ENCODE data around the gene NEGR1. TPM values are rescaled to one million over a fixed set of nuclear protein-coding genes. Genes with fewer than 3 reads are reported as not detected.

The NEGR1 gene
- total and polyA plus RNA-seq, 3 donors from 2014 or later = 2.9 to 7.6 (median 3.1) TPM

- no peak for DNase-seq
- TF ChIP-seq POLR2A (IDR thresholded peaks at IDR 0.05) = no peak
- TF ChIP-seq, protein P1, sequence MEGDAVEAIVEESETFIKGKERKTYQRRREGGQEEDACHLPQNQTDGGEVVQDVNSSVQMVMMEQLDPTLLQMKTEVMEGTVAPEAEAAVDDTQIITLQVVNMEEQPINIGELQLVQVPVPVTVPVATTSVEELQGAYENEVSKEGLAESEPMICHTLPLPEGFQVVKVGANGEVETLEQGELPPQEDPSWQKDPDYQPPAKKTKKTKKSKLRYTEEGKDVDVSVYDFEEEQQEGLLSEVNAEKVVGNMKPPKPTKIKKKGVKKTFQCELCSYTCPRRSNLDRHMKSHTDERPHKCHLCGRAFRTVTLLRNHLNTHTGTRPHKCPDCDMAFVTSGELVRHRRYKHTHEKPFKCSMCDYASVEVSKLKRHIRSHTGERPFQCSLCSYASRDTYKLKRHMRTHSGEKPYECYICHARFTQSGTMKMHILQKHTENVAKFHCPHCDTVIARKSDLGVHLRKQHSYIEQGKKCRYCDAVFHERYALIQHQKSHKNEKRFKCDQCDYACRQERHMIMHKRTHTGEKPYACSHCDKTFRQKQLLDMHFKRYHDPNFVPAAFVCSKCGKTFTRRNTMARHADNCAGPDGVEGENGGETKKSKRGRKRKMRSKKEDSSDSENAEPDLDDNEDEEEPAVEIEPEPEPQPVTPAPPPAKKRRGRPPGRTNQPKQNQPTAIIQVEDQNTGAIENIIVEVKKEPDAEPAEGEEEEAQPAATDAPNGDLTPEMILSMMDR (IDR thresholded peaks at IDR 0.05) = no peak
- Histone ChIP-seq H3K4me1 (no peaks in the 10 kb centered on the region), H3K27ac (no peak overlapping the region), H3K27me3 (no peaks in the 10 kb centered on the region), H3K9me3 (no peaks in the 10 kb centered on the region), H3K4me3 (no peak overlapping the region), H3K36me3 (ENCODE audit: low read depth, missing control alignments) (no peaks in the 10 kb centered on the region)
- intact Hi-C loops (cut with DNase I; ENCODE audit: low total_unique reads) = no loop called here
- WGBS, 2 donors = 96% methylated on average over 2 of the region's 2 CpGs
These were observed 637.3 kb downstream of the NEGR1 start for GRCh38 chr1:71645015-71645414.

GRCh38 chr1:71641903-71642302 is 640.4 kb downstream of the NEGR1 start:
- Histone ChIP-seq H3K36me3 (ENCODE audit: low read depth, missing control alignments) (no peaks in the 10 kb centered on the region), H3K4me3 (no peak overlapping the region), H3K9me3 (no peaks in the 10 kb centered on the region), H3K27me3 (no peaks in the 10 kb centered on the region), H3K27ac (no peak overlapping the region), H3K4me1 (no peaks in the 10 kb centered on the region)
- TF ChIP-seq POLR2A (IDR thresholded peaks at IDR 0.05) = no peak
- TF ChIP-seq, protein P1 (IDR thresholded peaks at IDR 0.05) = no peak
- DNase-seq = no peak
- intact Hi-C loops (cut with DNase I; ENCODE audit: low total_unique reads) = no loop called here
- WGBS, 2 donors = 87 to 94% methylated on average over 3 of the region's 3 CpGs

DNA sequence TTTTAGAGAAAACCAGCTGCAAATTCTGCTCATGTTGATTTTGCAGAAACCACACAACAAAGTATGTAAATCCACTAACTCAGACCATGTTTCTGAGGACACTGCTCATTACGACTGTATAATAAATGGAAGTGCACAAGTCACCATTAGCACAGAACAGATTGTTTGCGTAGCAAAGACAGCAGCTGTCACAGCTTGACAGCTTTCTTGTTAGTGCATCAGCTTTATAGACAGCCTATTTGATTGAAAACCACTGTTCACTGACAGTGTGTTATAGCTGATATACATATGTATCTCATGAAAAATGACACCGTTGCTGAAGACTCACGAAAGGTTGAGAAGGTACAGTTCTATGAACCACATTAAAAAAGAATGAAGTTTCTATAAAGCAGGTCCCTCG is 641.3 kb downstream of the NEGR1 start:
- Histone ChIP-seq H3K9me3 (no peaks in the 10 kb centered on the region), H3K4me3 (no peak overlapping the region), H3K4me1 (no peaks in the 10 kb centered on the region), H3K27ac (no peak overlapping the region), H3K36me3 (ENCODE audit: low read depth, missing control alignments) (no peaks in the 10 kb centered on the region), H3K27me3 (no peaks in the 10 kb centered on the region)
- DNase-seq = no peak
- intact Hi-C loops (cut with DNase I; ENCODE audit: low total_unique reads) = no loop called here
- 88 to 89% methylated on average over 5 of the region's 5 CpGs for WGBS, 2 donors
- TF ChIP-seq, protein P1 (IDR thresholded peaks at IDR 0.05) = no peak
- no peak for TF ChIP-seq POLR2A (IDR thresholded peaks at IDR 0.05)

GRCh38 chr1:71640116-71640515 is 642.2 kb downstream of the NEGR1 start:
- Histone ChIP-seq H3K27ac (no peak overlapping the region), H3K4me3 (no peak overlapping the region), H3K4me1 (no peaks in the 10 kb centered on the region), H3K36me3 (ENCODE audit: low read depth, missing control alignments) (no peaks in the 10 kb centered on the region), H3K9me3 (no peaks in the 10 kb centered on the region), H3K27me3 (no peaks in the 10 kb centered on the region)
- TF ChIP-seq POLR2A (IDR thresholded peaks at IDR 0.05) = no peak
- TF ChIP-seq, protein P1 (IDR thresholded peaks at IDR 0.05) = no peak
- peak; percentile 17 for DNase-seq
- WGBS, 2 donors = 33 to 45% methylated on average over 3 of the region's 3 CpGs
- intact Hi-C loops (cut with DNase I; ENCODE audit: low total_unique reads) = no loop called here

- no peaks in the 10 kb centered on the region for H3K36me3 ChIP-seq (ENCODE audit: low read depth, missing control alignments)
- no peaks in the 10 kb centered on the region for H3K9me3 ChIP-seq
- no peak overlapping the region for H3K27ac ChIP-seq
- no peaks in the 10 kb centered on the region for H3K4me1 ChIP-seq
- DNase-seq = no peak
- intact Hi-C loops (cut with DNase I; ENCODE audit: low total_unique reads) = no loop called here
- no peak overlapping the region for H3K4me3 ChIP-seq
- TF ChIP-seq, protein P1 (IDR thresholded peaks at IDR 0.05) = no peak
- no peaks in the 10 kb centered on the region for H3K27me3 ChIP-seq
- 80 to 81% methylated on average over 4 of the region's 4 CpGs for WGBS, 2 donors
These were observed 644.1 kb downstream of the NEGR1 start for GRCh38 chr1:71638081-71638766.

All from testis (tissue), 3 donors.